Activated CD4-positive, CD25-positive, alpha-beta regulatory T cell treated with anti-CD3 and anti-CD28 coated beads, Interleukin-2, amount 50 U/mL, for 24 hours (primary cell): ENCODE data around the gene SYNE1.

Experiments
- ATAC-seq, 2 donors: fragments of 150-1000 bp; cut with Tn5 transposase; one replicate each; pipeline ENCODE4 v1.10.0; 2021; ENCODE audit warnings: mild to moderate bottlenecking in 1 of 2, moderate library complexity in 1 of 2

SYNE1 gene

GRCh38 chr6:152309648-152310047 lies 327.5 kb downstream of the SYNE1 start:
- peak; percentile 98 to 99 for ATAC-seq

- no peak for ATAC-seq
Measured at GRCh38 chr6:152309006-152309405, 328.2 kb downstream of the SYNE1 start.

- ATAC-seq: no peak
Measured at GRCh38 chr6:152308306-152308705, 328.9 kb downstream of the SYNE1 start.

- ATAC-seq: no peak
Measured at GRCh38 chr6:152305672-152306071, 331.5 kb downstream of the SYNE1 start.

- peak; percentile 92 to 95 for ATAC-seq
Measured at GRCh38 chr6:152301765-152302568, 335.2 kb downstream of the SYNE1 start.

- ATAC-seq: peak; percentile 52 to 62
Measured at GRCh38 chr6:152301021-152301764, 336.0 kb downstream of the SYNE1 start.

GRCh38 chr6:152300517-152300916 lies 336.6 kb downstream of the SYNE1 start:
- no peak for ATAC-seq

GRCh38 chr6:152298848-152299735 lies 338.1 kb downstream of the SYNE1 start:
- ATAC-seq: no peak

GRCh38 chr6:152298055-152298647 lies 339.0 kb downstream of the SYNE1 start:
- no peak for ATAC-seq

GRCh38 chr6:152296648-152297376 lies 340.4 kb downstream of the SYNE1 start:
- ATAC-seq: no peak

- ATAC-seq: no peak
Measured at GRCh38 chr6:152295920-152296319, 341.2 kb downstream of the SYNE1 start.

GRCh38 chr6:152295346-152295745 lies 341.8 kb downstream of the SYNE1 start:
- no peak for ATAC-seq

GRCh38 chr6:152293404-152293803 lies 343.8 kb downstream of the SYNE1 start:
- no peak for ATAC-seq

GRCh38 chr6:152292555-152292954 lies 344.6 kb downstream of the SYNE1 start:
- ATAC-seq: no peak

- no peak for ATAC-seq
Measured at GRCh38 chr6:152290693-152291092, 346.5 kb downstream of the SYNE1 start.

- ATAC-seq: no peak
Measured at GRCh38 chr6:152277826-152278329, 359.3 kb downstream of the SYNE1 start.

GRCh38 chr6:152273638-152274037 lies 363.5 kb downstream of the SYNE1 start:
- no peak for ATAC-seq

- ATAC-seq: no peak
Measured at GRCh38 chr6:152273002-152273401, 364.2 kb downstream of the SYNE1 start.

GRCh38 chr6:152272486-152272885 lies 364.7 kb downstream of the SYNE1 start:
- ATAC-seq: no peak

GRCh38 chr6:152271776-152272464 lies 365.2 kb downstream of the SYNE1 start:
- peak; percentile 28 to 33 for ATAC-seq
